ENCODE measurements around the gene PACSIN1.

Gene PACSIN1

DNA sequence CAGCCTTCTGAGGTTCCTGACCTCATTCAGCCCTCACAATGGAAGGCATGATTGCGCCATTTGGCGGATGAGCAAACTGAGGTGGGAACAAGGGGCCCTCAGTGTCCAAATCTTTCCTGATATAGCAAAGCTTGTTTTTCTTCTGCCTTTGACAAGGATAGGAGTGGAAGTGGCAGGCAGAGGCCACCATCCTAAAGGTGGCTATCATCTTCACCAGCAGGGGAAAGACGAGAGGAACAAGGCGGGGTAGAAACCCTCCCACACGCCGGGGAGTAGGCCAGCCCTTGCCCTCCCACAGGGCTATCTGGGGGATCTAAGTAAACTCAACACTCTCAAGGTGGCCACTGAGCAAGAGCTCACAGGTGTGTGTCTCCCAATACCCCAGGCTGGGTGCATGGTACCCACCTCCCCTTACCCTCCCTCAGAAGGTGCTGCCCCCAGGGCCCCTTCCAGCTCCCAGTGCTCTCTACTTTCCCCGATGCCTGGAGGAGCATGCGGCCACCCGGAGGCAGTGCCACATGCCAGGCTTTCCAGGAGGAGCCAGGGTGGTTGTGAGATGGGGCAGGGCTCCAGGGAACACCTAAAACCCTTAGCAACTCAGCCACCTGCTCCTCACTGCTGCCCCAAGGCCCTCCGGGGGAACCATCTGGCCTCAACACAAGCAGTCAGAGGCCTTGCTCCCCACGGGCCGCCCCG is 79.0 kb downstream of the PACSIN1 start:
- DNase-seq (ENCODE audit: low read depth in 3 of 3) = no peak

DNA sequence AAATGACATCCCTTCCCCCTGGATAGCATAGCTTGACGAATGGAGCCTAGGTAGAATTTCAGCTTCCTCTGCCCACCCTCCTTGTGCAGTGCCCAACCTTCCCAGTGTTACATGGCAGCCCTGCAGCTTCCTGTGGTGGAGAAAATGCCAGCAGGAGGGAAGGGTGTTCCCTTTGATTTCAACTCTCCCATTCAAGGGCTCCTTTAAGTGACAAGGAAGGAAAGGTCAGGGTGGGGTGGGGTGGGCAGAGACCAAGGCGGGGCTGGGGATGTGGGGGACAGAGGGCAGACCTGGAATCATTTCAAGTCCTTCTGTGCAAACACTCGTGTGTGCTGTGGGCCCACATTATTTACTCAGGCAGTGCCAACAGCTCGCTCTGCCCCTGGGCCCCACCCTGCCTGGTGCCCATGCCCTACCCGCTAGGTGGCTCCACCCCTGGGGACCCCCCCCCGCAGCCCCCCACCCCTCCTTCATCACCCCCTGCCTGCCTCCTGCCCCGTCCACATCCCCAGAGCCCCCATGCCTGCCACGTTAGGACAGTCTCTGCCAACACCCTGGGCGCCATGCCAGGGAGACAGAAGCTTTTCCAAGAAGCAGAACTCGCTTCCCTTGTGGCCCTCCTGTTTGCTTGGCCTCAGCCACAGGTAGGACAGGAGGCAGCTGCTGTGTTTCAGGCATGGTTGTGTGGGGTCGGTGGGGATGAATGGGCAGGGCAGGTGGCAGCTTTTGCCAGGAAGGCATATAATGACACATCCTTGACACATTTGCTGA is 80.9 kb downstream of the PACSIN1 start:
- DNase-seq (ENCODE audit: low read depth in 3 of 3) = no peak

DNA sequence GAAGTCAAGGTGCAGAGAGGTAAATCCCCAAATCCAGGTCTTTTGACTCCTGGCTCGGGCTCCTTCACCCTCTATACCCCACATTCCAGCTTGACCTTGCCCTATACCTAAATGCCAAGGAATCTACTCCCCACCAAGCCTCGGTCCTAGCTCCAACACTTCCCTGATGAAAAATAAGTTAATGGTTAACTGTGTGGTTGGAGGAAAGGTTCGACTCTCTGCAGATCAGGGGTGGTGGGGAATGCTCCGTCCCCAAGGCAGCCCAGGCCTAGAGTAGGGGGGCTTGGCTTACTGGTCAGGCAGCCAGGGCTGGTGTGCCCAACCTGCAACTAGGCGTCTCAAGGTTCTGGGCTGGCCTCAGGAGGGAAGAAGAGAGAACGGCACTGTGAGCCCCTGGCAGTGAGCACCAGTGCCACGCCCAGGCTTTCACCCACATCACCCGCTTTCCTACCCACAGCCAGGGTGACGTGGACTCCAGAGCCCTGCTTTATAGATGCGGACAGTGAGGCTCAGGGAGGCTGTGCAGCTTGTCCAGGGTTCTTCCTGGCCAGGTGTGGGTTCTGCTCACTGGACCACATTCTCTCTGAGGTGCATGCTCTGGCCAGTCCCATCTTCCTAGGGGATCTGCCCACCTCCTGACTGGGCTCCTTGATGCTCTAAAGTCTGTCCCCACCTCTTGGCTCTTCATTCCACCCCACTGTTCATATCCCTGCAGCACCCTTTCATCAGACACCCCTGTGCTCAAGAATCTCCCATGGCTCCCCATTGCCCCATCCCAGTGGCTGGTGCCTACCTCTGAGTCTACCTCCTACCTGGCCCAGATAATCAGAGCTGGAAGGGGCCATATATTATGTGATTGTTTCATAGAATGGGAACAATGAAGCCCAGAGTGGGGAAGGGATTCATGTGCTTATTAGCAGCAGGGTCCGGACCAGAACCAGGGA is 82.1 kb downstream of the PACSIN1 start:
- DNase-seq (ENCODE audit: low read depth in 3 of 3) = no peak

DNA sequence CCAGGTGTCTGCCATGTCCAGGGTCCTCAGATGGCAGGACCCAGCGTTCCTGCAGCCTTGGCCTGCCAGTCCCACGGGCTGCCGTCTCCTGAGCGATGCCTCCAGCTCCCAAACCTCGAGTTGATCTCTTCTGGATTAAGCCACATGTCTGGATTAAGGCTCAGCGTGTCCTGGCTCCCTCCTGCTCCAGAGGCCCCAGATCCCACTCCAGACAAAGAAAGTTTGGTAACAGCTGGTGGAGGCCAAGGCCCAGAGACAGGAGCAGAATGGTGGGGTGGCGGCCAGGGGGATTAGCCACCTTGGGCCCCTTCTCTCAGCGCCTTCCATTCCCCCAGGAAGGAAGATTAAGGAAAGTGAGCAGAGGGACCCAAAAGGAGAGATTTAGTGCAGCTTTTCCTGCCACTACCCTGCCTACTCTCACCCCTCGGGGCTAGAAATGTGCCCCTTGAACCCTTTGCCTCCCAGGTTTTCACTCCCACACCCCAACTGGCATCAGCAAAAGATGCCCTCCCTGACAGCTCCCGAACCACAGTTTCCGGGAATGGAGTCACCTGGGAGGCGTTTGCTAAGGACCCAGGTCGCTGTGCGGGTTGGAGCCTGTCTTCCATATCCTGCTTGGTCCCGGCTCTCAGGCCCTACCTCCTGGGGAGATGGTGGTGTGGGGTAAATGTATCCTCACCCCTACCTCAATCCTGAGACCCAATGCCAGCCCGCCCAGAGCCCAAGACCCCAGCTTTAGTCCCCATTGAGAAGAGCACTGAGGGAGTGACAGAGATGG is 83.3 kb downstream of the PACSIN1 start:
- no peak for DNase-seq (ENCODE audit: low read depth in 3 of 3)

DNA sequence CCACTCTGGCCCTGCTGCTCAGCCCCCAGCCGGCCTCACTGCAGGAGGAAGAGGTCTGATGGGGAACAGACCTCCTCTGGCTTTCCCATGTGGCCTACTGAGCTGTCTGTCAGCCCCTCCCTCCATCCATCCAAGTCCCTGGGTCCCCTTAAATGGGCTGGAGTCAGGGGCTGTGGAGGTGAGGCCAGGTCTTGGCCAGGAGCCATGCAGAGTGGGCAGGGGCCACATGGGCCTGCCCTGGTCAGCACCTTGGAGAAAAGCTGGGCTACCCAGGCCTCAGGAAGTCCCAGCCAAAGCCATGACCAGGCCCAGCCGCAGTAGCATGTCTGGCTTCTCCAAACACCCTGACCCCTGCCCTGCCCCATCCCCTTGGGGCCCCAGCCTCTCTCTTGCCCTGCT is 83.9 kb downstream of the PACSIN1 start:
- DNase-seq (ENCODE audit: low read depth in 3 of 3) = no peak

DNA sequence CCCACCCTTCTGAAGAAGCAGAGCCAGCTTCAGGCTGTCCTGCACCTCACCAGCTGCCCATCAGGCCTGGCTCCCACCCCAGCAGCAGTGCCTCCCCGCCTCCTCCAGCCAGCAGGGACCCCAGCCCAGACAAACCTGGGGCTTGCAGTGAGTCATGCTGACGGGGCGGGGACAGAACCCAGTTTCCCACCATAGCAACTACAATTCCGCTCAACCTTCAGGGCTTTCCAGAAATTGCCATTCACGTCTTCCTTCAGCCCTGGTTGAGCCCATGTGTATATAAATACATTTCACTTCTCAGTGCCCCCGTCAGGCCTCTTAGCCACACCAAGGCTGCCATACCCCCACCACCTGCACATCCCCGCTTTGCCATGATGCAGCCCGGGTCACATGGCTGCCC is 85.8 kb downstream of the PACSIN1 start:
- DNase-seq (ENCODE audit: low read depth in 3 of 3) = no peak

DNA sequence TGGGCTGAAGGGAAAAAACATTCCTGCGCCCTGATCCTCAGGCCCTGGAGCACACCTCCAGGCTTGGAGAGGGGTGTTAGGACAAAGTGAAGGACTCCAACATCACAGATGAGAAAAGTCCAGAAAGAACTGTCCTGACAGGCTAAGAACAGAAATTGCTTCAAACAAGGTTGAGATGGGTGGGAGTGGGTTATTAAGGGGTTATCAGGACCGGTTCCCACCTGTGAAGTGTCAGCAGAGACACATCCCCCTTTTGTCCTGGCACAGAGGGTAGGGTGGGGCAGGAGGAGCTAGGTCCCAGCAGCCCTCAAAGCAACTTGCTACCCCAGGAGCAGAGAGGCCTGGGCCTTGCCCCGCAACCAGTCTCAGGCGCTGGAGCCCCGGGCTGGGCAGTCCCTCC is 86.7 kb downstream of the PACSIN1 start:
- no peak for DNase-seq (ENCODE audit: low read depth in 3 of 3)

DNA sequence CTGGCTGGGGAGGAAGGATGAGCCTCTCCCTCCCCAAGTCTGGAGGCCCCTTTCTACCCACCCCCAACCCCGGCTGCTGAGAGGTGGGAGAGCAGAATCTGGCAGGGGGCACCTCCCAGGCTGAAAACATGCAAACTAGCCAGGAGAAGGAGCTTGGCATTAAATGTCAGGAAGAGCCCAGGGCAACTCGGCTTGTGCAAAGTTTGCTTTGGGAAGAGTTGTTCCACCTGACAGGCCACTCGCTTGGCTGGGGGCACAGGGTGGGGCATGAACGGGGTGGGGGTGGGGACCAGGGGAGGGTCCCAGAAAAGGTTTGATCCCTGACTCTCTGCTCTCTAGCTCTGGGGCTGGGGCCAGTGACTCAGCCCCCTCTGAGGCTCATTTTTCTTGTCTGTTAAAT is 87.3 kb downstream of the PACSIN1 start:
- no peak for DNase-seq (ENCODE audit: low read depth in 3 of 3)

DNA sequence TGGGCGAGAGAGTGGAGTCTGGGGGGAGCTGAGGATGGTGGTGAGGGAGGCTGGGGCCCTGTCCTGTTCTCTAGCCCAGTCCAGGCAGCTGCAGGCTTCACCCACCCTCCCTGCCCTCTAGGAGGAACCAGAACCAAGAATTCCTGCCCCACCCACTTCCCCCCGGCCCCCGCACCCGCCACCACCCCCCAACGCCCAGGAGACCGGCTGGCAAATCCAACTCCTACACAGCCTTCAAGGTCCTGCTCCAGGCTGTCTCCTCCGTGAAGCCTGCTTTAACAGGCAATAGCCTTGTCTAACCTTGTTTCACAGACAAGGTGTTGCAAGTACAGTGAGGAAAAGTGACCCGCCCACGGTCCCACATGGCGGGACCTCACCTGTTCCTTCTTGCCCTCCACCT is 87.9 kb downstream of the PACSIN1 start:
- no peak for DNase-seq (ENCODE audit: low read depth in 3 of 3)

DNA sequence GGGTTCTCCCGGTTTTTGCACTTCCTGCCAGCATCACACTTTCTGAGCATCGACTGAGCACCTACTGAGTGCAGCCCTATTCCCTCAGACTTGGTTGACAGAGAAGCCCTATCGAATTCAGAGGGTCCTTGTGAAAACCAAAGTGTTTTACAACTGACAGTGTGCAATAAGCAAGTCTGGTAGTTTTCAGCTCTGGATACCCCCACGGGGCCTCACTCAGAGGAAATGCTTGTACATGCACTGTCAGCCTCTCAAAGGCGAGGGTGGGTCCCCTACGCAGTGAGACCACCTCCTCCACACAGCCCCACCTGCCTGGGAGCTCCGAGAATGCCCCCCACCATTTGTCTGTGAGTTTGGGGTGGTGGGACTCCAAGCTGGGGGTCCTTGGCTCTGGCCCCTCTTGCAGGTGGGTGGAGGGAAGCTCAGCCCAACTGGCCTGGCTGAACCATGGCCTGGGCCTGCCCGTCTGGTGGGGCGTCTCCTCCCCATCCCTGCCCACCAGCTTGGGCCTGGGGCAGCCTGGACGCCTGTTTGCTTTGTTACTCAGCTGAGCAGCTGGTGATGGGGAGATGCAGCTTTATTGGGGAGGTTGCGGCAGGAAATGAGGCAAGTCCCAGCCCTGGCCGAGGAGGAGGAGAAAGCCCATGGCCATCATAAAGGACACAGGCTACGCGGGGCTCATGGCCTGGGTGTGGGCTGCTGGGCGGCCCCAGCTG is 88.6 kb downstream of the PACSIN1 start:
- DNase-seq (ENCODE audit: low read depth in 3 of 3) = no peak

DNA sequence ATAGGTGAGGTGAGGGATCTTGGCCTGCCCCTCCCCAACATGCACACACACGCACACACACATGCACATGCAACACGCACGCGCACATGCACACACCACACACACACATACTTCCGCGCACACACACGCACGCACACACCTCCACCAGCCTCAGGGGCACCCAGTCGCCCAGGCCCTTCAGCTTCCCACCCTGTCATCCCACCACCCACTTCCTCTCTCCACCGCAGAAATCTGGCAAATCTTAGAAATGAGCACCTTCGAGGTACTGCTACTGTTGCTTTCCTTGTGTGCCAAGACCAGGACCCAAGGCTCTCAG is 89.1 kb downstream of the PACSIN1 start:
- no peak for DNase-seq (ENCODE audit: low read depth in 3 of 3)

DNA sequence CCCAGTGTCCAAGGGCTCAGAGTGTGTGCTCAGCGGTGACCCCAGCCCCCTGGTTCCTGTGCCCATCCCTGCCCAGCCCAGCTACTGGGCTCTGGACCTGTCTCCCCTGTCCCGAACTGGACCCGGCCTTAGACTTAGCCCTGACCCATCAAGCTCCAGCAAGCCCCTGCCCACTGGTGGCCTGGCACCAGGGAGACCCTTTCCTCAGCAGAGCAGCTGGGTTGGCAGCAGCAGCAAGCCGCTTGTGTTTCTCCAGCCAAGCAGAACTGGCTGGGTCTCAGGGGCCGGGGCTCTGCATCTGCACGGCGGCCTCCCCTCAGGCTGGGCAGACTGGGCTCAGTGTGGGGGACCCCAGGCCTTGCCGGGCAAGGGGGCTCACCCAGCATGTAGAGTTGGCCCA is 89.5 kb downstream of the PACSIN1 start:
- no peak for DNase-seq (ENCODE audit: low read depth in 3 of 3)

DNA sequence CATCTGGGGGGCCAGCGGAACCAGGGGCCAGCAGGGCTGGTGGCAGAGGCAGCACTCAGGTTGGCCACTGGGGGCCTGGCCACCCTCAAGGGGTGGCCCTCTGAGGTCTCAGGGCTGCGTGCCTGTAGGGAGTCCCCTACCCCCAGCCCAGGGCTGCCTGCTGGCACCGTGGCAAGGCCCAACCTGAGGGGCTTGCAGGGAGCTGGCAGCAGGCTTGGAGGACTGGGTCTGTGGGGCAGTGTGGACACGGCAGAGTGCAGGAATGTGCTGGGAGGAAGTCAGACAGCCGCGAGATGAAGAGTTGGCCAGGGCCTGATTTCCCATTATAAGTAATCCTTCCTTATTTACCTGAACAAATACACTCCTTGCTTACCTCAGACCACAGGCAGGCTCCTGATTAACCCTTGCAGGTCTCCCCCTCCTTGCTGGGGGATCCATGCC is 90.2 kb downstream of the PACSIN1 start, which contains the start of gene SPDEF:
Gene SPDEF, minus strand, starts transcription at position 299 of the 441 bp plus-strand sequence. CDS start 11,874 bp downstream, outside the sequence.
- DNase-seq (ENCODE audit: low read depth in 3 of 3) = no peak

DNA sequence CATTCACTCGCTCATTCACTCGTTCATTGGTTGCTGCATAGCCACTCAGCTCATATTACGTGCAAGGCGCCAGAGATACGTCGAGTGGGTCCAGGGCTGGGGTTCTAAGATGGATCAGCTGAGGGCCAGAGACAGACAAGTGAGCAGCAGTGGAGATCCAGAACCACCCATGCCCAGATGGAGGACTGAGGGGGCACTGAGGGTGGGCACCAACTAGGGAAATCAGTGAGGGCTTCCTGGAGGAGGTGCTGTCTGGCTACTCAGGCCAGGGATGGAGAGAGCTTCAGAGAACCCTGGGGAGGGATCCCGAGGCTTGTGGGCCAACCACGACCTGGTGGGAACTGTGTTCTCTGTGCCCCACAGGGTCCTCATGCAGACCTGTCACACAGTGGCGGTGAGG is 90.6 kb downstream of the PACSIN1 start:
- DNase-seq (ENCODE audit: low read depth in 3 of 3) = no peak

DNA sequence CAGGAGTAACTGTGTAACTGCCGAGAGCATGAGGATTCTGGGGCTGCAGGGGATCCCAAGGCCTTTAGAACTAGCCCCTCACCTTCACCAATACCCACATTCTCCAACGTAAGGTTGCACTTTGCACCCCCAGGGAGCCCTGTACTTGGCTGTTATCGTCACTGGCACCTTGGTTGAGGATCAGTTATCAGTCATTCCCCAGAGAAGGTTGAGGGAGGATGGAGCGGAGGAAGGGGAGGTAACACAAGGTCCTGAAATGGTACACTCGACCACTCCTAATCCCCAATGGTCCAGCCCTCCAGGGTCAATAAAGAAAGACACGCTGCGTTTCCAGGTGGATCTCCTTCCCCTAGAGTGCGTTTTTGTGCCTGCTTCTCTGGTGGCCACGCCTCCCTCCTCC is 91.4 kb downstream of the PACSIN1 start:
- no peak for DNase-seq (ENCODE audit: low read depth in 3 of 3)

DNA sequence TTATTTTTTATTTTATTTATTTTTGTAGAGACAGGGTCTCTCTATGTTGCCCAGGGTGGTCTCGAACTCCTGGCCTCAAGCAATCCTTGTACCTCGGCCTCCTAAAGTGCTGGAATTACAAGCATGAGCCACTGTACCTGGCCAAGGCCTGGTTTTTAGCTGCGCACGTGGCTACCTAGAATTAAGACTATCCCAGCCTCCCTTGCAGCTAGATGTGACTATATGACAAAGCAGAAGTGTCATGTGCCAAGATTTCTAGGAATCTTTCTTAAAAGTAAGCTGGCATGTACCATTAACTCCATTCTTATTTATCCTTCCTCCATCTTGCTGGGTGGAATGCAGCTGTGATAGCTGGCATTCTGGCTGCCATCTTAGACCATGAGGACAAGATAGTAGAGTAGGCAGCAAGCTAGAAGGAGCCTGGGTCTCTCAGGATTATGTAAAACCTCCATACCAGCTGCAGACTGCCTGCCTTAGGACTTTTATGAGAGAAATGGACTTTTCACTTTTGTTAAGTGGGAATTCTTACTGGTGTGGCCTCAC is 92.4 kb downstream of the PACSIN1 start:
- no peak for DNase-seq (ENCODE audit: low read depth in 3 of 3)

DNA sequence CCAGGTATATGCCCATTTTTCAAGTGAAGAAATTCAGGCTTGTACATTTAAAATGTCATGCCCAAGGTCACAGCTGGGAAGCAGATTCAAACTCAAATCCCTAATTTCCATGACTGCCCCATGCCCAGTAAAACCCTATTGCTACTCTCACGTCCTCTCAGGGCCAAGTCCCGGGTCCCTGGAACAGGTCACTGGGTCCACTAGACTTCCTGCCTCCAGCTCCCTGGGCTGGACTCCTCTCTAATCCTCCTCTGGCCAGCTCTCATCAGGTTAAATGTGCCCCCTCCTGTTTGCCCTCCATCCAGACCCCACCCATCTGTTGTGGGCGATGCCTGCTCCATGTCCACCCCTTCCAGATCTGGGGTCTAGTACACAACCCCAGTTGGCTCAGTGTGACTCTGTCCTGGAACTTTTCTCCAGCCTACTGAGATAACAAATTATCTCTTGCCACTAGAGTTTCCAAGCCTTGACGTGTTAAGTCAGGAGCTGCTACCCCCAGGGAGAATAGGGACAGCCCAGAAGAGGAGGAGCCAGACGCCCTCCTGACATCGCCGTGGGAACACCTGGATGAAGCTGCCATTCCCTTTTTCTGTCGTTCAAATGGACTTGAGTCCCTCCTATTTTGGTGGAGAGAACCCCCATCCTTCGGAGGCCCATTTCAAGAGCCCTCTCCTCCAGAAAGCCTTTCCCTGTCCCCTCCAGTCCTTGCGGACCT is 93.9 kb downstream of the PACSIN1 start:
- DNase-seq (ENCODE audit: low read depth in 3 of 3) = no peak

DNA sequence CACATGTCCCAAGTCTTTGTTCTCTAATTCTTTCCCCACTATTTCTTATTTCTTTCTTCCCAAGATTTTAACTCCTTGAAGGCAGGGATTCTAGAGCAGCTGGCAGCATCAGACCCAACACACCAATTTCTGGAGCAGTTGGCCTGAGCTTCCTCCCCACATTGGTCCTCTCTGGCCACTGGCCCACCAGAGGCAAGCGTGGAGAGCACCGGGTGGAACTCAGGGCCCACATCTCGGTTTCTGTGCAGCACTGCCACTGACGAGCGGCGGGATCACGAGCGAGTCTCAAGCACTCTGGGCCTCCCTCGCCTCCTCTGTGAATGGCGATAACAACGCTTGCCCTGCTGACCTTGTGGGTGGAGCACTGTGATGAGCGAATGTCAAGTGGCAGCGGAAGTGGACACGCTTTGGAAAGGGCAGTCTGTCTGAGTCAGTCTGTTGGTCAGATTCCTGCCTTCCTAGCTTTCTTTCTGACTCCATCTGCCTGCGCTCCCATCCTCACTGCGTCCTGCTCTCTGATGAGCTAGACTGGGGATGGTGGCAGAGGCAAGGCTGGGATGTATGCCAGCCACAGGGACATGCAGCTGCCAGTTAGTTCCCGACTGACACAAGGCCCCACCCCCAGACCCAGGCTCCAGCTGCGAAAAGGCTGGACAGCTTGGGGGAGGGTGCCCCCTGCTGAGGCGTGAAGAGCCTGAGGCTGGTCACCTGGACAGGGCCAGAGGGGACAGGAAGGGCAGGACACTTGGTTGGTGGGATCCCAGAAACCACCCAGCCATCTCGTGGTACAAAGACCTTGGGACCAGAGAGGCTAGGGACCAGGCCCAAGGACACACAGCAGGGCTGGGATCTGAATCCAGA is 94.7 kb downstream of the PACSIN1 start:
- no peak for DNase-seq (ENCODE audit: low read depth in 3 of 3)

DNA sequence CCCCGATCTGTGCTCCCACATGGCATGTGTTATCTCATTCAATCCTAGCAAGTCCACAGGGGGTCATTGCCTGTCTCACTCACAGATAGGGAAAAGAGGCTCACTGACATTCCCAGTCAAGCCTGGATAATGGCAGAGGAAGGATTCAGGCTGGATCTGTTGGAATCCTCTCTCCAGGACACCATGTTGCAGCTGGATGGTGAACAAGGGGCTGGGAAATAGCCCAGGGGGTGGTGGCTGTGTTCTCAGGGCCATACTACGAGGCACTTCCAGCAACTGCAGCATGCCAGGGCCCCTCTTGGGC is 95.3 kb downstream of the PACSIN1 start:
- DNase-seq (ENCODE audit: low read depth in 3 of 3) = no peak

All from stimulated activated CD4-positive, alpha-beta T cell treated with anti-CD3 and anti-CD28 coated beads, TNF-alpha, amount 100 ng/mL, for 4 hours (primary cell).